COLO829 (cell line): ENCODE results near the gene ELF5.
A peak's percentile ranks its signal among the peaks of the same experiment; 100 is the strongest.

Experiments used
- DNase-seq: peaks from one replicate; pipeline ENCODE4 v3.0.0; 2012; ENCODE audit warnings: low spot score

The ELF5 gene

GRCh38 chr11:34492806-34493414 lies 20.7 kb downstream of the ELF5 start:
- peak; percentile 78 for DNase-seq

GRCh38 chr11:34490304-34490703 lies 23.3 kb downstream of the ELF5 start:
- no peak for DNase-seq

- no peak for DNase-seq
Measured at GRCh38 chr11:34488855-34489557, 24.6 kb downstream of the ELF5 start.

DNA sequence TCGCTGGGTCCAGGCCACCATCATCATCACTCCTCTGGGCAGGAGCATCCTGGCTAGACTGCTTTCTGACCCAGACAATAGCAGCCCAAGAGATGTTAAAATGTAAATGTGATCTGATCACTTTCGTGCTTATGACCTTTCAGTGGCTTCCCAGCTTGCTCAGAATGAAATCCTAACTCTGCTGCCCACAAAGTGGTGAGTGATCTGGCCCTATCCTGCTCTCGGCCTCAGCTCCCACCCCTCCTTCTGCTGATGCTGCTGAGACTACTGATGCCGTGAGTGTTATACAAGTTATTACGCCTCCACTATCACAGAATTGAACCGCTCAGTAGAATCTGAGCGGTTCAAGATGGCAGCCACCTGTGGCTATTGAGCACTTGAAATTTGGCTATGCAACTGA lies 26.2 kb downstream of the ELF5 start:
- no peak for DNase-seq

DNA sequence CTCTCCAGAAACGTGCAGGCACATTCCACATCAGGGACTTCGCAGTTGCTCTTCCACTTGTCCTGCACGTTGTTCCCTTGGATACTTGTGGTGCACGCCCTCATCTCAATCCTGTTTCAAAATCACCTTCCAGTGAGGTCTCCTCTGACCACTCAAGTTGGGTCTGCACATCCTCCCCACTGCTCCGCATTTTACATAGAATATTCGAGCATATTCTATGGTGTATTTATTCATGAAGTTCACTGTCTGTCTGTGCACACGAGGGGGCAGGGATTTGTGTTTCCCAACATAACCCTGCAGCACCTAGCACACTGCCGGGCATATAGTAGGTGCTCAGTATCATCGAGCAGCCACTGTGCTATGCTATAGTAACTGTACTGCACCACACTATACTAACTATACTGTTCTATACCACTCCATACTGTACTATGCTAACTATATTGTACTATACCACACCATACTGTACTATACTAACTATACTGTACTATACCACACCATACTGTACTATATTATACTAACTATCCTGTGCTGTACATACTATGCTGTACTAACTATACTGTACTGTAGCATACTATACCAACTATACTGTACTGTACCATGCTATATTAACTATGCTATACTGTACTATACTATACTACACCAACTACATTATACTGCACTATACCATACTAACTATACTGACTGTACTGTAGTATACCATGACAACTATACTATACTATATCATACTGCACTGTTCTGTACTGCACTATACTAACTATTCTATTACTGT lies 30.3 kb downstream of the ELF5 start:
- no peak for DNase-seq

- DNase-seq = no peak
Measured at GRCh38 chr11:34481307-34481706, 32.3 kb downstream of the ELF5 start.

DNA sequence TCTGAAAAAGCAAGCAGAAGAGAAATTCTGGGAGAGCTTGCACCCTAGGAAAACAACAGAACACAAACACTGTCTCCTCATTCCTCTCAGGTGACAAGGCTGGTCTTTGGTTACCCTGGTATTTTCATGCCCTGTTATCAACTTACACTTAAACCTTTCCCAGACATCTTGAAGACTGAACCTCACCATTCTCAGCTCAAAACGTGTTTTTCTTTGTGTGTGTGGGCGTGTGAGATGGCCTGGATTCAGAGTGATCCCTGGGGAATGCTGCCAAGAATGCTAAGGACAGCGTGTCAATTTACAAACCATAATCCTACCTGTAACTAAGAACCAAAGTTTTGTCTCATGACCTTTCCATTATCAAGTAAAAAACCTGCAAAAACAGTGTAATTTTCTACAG lies 33.3 kb downstream of the ELF5 start:
- DNase-seq = no peak

- no peak for DNase-seq
Measured at GRCh38 chr11:34478845-34479663, 34.5 kb downstream of the ELF5 start.

GRCh38 chr11:34476849-34477248 lies 36.7 kb downstream of the ELF5 start:
- no peak for DNase-seq

- DNase-seq = no peak
Measured at GRCh38 chr11:34475656-34476055, 37.9 kb downstream of the ELF5 start.

DNA sequence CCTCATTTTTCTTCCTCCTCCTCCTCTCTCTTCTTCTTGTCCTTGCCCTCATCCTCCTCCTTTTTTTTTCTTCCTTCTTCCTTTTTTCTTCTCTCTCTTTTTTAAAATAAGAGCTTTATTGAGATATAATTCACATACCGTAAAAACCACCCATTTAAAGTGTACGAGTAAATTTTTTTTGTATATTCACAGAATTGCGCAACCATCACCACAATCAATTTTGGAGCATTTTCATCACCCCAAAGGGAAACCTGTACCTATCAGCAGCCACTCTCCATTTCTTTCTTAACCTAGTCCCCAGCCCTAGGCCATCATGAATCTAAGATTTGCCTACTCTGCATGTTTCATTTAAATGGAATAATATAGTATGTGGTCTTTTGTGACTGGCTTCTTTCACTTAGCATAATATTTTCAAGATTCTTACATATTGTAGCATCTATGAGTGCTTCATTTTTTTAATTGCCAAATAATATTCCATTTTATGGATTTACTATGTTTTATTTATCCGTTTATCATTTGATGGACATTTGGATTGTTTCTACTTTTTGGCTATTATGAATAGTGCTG lies 39.9 kb downstream of the ELF5 start:
- no peak for DNase-seq

DNA sequence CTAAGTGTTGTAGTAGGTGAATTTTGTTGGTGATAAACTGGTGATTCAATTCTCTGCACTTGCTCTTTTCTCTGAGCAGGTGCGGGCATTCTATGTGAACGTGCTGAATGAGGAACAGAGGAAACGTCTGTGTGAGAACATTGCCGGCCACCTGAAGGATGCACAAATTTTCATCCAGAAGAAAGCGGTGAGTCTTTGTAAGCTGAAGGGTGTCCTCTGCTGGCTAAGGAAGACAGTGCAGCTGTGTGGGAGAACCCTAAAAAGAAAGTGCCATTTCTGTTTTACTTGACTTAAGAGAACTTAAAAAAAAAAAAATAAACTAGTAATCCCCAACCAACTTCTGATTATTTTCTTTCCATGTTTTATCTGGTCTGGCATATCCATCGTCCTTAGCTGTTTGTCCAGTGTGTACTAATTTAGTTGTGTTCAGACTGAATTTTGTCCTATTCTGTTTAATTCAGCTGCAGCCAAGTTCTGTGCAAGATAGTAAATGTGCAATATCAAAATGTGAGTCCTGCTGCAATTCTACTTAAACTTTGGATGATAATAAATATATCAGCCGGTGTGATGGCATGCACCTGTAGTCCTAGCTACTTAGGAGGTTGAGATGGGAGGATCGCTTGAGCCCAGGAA lies 45.3 kb downstream of the ELF5 start:
- DNase-seq = peak; percentile 28

DNA sequence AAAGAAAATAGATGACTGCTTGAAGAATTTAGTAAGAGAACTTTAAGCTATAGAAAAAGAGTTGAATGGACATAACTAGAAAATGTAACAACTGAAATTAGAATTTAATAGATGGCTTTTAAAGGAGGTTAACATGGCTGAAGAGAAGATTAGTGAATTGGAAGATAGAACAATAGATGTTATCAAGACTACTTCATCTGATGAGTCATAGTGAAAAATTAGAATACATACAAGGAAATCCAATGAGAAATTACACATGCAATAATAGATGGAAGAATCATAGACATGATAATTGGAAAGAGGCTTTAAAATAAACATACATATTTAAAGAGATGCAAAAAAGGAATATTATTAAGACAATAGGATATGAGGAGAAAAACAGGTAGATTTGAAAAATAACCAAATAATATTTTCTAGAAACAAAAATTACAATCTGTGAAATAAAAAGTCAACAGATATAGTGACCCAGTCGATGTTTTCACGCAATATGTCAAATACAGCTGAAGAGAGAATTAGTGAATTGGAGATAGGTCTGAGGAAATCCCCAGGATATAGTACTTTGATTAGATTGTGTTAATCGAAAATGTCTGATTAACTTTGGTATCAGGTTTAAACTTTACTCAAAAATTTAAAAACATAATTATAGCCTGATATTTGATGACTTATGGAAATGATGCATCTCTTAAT lies 46.6 kb downstream of the ELF5 start:
- DNase-seq = no peak

DNA sequence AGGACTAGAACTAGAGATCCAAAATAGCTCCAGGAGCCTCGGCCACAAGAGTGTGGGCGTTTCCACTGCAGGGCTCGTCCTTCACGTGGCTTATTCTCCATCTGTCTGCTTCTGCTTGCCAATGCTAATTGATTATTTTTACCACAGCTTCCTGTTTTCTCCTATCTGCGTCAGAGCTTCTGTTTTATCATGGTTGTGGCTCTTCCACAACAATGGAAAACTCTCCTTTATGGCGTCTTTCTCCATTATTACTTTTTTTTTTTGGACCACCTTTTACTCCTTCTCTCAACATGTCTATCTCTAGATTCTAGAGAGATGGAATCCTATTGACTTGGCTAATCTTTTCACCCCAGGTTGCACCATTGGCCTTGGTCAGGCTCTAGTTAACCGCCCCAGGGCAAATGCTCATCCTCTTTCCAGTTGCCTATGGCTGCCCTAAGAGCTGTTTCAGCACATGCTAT lies 49.0 kb downstream of the ELF5 start:
- no peak for DNase-seq

DNA sequence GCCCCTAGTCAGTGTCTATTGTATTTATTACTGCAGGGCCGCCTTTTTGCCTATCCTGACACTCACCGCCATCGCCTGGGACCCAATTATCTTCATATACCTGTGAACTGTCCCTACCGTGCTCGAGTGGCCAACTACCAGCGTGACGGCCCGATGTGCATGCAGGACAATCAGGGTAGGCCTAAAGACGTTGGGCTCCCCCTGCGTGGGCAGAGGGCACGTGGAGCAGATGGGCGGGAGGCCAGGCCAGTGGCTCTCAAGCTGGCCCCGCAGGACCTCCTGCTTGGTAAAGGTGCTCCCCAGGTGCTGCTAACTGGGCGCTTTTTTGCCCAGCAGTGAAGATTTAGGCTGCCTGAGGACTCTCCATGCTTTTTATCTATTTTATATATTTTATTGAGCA lies 52.4 kb downstream of the ELF5 start:
- DNase-seq = no peak

GRCh38 chr11:34460278-34460677 lies 53.3 kb downstream of the ELF5 start:
- DNase-seq = no peak

- DNase-seq = no peak
Measured at GRCh38 chr11:34459507-34460162, 54.0 kb downstream of the ELF5 start.

DNA sequence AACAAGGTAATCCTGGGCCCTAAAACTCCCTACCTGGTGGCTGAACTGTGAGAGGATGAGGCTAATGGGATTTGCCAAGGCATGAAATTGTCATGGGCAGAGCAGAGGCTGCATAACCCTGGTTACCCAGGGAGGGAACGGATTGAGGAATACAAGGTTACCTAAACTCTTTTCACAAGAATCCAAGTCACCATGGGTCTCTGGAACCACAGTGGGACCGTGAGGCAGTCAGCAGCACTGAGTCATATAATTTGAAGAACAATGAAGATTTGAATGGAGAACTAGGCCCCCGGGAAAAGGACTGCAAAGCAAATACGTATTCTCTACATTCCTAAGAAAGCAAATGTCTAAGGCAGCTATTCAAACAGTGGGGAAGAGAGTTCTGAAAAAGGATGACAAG lies 55.1 kb downstream of the ELF5 start:
- no peak for DNase-seq

DNA sequence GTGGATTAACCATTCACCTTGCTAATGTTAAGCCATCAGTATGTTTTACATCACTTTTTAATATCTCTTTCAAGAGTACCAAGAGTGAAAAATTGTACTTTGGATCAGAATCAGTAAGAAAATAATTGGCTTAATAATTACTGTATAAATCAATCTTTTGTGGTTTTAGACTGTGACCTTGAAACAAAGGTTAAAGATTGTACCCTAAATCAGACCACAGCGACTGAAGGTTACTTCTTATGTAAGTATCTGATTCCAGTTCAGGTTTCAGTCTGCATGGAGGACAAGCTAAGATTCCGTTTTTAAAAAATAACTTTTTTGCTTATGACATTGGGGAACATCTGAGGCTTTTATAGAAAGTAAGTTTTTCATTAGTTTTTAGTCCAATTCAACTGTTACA lies 56.0 kb downstream of the ELF5 start:
- DNase-seq = no peak

DNA sequence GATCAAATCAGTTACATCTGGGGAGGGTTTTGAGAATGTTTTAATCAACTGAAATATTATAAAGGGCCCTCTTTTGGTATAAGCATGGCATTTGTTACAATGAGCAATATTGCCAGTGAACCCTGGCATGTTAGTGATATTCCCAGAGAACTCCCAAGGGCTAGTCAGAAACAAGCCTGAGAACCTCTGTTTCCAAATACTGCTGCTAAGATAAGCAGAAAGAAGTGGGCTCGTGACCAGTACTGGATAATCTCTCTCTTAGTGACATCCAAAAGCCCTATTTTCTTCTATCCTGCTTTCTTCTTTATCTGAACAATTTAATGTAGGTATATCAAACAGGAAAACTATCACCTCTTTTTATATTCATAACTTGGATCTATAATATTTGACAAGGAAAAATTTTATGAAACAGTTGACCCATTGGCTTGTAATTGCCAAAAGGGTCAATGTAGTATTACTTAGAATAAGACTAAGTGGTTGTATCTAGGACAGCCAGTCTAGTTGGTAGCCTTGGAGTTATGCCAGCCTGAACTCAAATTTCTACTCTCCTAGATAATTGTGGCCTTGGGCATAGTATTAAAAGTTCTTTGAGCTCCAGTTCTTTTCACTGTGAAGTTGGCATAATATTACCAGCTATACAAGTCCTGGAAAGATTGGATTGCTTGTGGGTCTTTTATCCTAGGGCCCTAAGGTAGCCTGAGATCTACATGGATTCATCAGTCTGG lies 59.1 kb downstream of the ELF5 start:
- DNase-seq = no peak
